GM18526 (cell line): ENCODE results near the gene RAMACL.

Experiments
- POLR2A ChIP-seq: IDR thresholded peaks from 3 replicates; pipeline ENCODE4 v1.6.1; 2011; ENCODE audit not compliant: insufficient read length; ENCODE audit errors: extremely low read depth

Gene RAMACL

GRCh38 chr6:166575205-166575604, 11.3 kb downstream of the RAMACL start:
- TF ChIP-seq POLR2A: no peak

GRCh38 chr6:166573511-166574216, 12.8 kb downstream of the RAMACL start:
- no peak for TF ChIP-seq POLR2A

- TF ChIP-seq POLR2A: no peak
Measured at GRCh38 chr6:166572370-166573261, 13.9 kb downstream of the RAMACL start.

GRCh38 chr6:166570929-166571713, 15.4 kb downstream of the RAMACL start:
- TF ChIP-seq POLR2A: no peak

- TF ChIP-seq POLR2A: no peak
Measured at GRCh38 chr6:166569206-166569605, 17.3 kb downstream of the RAMACL start.

GRCh38 chr6:166567813-166568212, 18.7 kb downstream of the RAMACL start:
- TF ChIP-seq POLR2A: no peak

- TF ChIP-seq POLR2A: no peak
Measured at GRCh38 chr6:166567107-166567506, 19.4 kb downstream of the RAMACL start.

GRCh38 chr6:166566026-166567011, 20.2 kb downstream of the RAMACL start:
- no peak for TF ChIP-seq POLR2A

GRCh38 chr6:166565084-166565967, 21.2 kb downstream of the RAMACL start:
- TF ChIP-seq POLR2A: no peak

GRCh38 chr6:166563805-166564204, 22.7 kb downstream of the RAMACL start:
- no peak for TF ChIP-seq POLR2A

GRCh38 chr6:166563200-166563599, 23.3 kb downstream of the RAMACL start:
- no peak for TF ChIP-seq POLR2A

- TF ChIP-seq POLR2A: no peak
Measured at GRCh38 chr6:166562726-166563125, 23.8 kb downstream of the RAMACL start.

GRCh38 chr6:166561771-166562359, 24.6 kb downstream of the RAMACL start:
- TF ChIP-seq POLR2A: no peak
